ENCODE results near the gene CDHR2.

The CDHR2 gene

GRCh38 chr5:176548967-176549444 is at the start of gene CDHR2:
TSS of gene CDHR2 (plus strand) at chr5:176549342. CDS start at chr5:176565353, 16,011 bp downstream.
- Histone ChIP-seq H3K27ac (peak within 1 kb of the TSS; percentile 66), H3K9me3 (no peaks in the 10 kb centered on the region), H3K4me3 (ENCODE audit: low read depth in 1 of 2, low read length in 1 of 2) (peak within 1 kb of the TSS; percentile 43 to 58), H3K27me3 (no peaks in the 10 kb centered on the region), H3K36me3 (no peaks in the 10 kb centered on the region), H3K4me1 (ENCODE audit: control insufficient read depth in 1 of 2, insufficient read depth in 1 of 2, low read depth in 1 of 2, low read length in 1 of 2) (peaks cover 68 to 98% of the 10 kb centered on the region in 2 experiments)
- TF ChIP-seq CTCF (IDR thresholded peaks at IDR 0.05) = no peak

- Histone ChIP-seq H3K4me1 (ENCODE audit: control insufficient read depth in 1 of 2, insufficient read depth in 1 of 2, low read depth in 1 of 2, low read length in 1 of 2) (no peaks in the 10 kb centered on the region), H3K9me3 (no peaks in the 10 kb centered on the region), H3K27ac (no peak overlapping the region), H3K36me3 (peaks cover 92% of the 10 kb centered on the region), H3K4me3 (ENCODE audit: low read depth in 1 of 2, low read length in 1 of 2) (no peak overlapping the region), H3K27me3 (no peaks in the 10 kb centered on the region)
- no peak for TF ChIP-seq CTCF (IDR thresholded peaks at IDR 0.05)
These were observed 48.6 kb upstream of the CDHR2 start for GRCh38 chr5:176500511-176500910.

GRCh38 chr5:176501333-176501732 is 47.8 kb upstream of the CDHR2 start:
- no peak overlapping the region for H3K27ac ChIP-seq
- H3K9me3 ChIP-seq = no peaks in the 10 kb centered on the region
- H3K4me1 ChIP-seq (ENCODE audit: control insufficient read depth in 1 of 2, insufficient read depth in 1 of 2, low read depth in 1 of 2, low read length in 1 of 2) = no peaks in the 10 kb centered on the region
- H3K27me3 ChIP-seq = no peaks in the 10 kb centered on the region
- peaks cover 90% of the 10 kb centered on the region for H3K36me3 ChIP-seq
- no peak for TF ChIP-seq CTCF (IDR thresholded peaks at IDR 0.05)
- no peak overlapping the region for H3K4me3 ChIP-seq (ENCODE audit: low read depth in 1 of 2, low read length in 1 of 2)

GRCh38 chr5:176503496-176503895 is 45.6 kb upstream of the CDHR2 start:
- no peak for TF ChIP-seq CTCF (IDR thresholded peaks at IDR 0.05)
- H3K36me3 ChIP-seq = peaks cover 91% of the 10 kb centered on the region
- H3K27ac ChIP-seq = no peak overlapping the region
- no peaks in the 10 kb centered on the region for H3K4me1 ChIP-seq (ENCODE audit: control insufficient read depth in 1 of 2, insufficient read depth in 1 of 2, low read depth in 1 of 2, low read length in 1 of 2)
- H3K9me3 ChIP-seq = no peaks in the 10 kb centered on the region
- H3K4me3 ChIP-seq (ENCODE audit: low read depth in 1 of 2, low read length in 1 of 2) = no peak overlapping the region
- H3K27me3 ChIP-seq = no peaks in the 10 kb centered on the region

GRCh38 chr5:176507911-176508310 is 41.2 kb upstream of the CDHR2 start:
- no peak for TF ChIP-seq CTCF (IDR thresholded peaks at IDR 0.05)
- Histone ChIP-seq H3K27me3 (no peaks in the 10 kb centered on the region), H3K27ac (no peak overlapping the region), H3K4me1 (ENCODE audit: control insufficient read depth in 1 of 2, insufficient read depth in 1 of 2, low read depth in 1 of 2, low read length in 1 of 2) (no peaks in the 10 kb centered on the region), H3K36me3 (peaks cover 64% of the 10 kb centered on the region), H3K9me3 (no peaks in the 10 kb centered on the region), H3K4me3 (ENCODE audit: low read depth in 1 of 2, low read length in 1 of 2) (no peak overlapping the region)

GRCh38 chr5:176508603-176509002 is 40.5 kb upstream of the CDHR2 start:
- no peaks in the 10 kb centered on the region for H3K9me3 ChIP-seq
- H3K36me3 ChIP-seq = peaks cover 59% of the 10 kb centered on the region
- H3K4me1 ChIP-seq (ENCODE audit: control insufficient read depth in 1 of 2, insufficient read depth in 1 of 2, low read depth in 1 of 2, low read length in 1 of 2) = no peaks in the 10 kb centered on the region
- H3K27ac ChIP-seq = peak overlapping the region; percentile 13
- TF ChIP-seq CTCF (IDR thresholded peaks at IDR 0.05) = no peak
- H3K4me3 ChIP-seq (ENCODE audit: low read depth in 1 of 2, low read length in 1 of 2) = no peak overlapping the region
- H3K27me3 ChIP-seq = no peaks in the 10 kb centered on the region
